OCI-LY1 (cell line): Measurements from ENCODE around the gene CDRT15.

ENCODE experiments used
- H2AFZ ChIP-seq: fragments of 200-600 bp; sonication (generic), shearing (Covaris generic); 2 replicates; pipeline ENCODE4 v1.6.0; 2014; ENCODE audit warnings: antibody characterized with exemption, mild to moderate bottlenecking, low read length
- H3F3A ChIP-seq: fragments of 200-600 bp; sonication (generic), shearing (Covaris generic); 2 replicates; pipeline ENCODE4 v1.6.0; 2014; ENCODE audit warnings: mild to moderate bottlenecking, antibody characterized with exemption, low read length, moderate library complexity; ENCODE audit not compliant: insufficient read depth
- H3K27ac ChIP-seq: fragments of 200-600 bp; sonication (generic); 2 replicates; pipeline ENCODE4 v1.5.1; 2014; ENCODE audit warnings: low read length, mixed run types, mild to moderate bottlenecking, low read depth; ENCODE audit not compliant: poor library complexity, severe bottlenecking
- H3K27me3 ChIP-seq: fragments of 200-600 bp; sonication (generic); 2 replicates; pipeline ENCODE4 v1.6.0; 2014; ENCODE audit warnings: antibody characterized with exemption, mild to moderate bottlenecking, low read length, moderate library complexity; ENCODE audit not compliant: insufficient read depth
- H3K36me3 ChIP-seq: fragments of 200-600 bp; sonication (generic); 2 replicates; pipeline ENCODE4 v1.6.1; 2014; ENCODE audit warnings: mild to moderate bottlenecking, antibody characterized with exemption, low read length, moderate library complexity, mixed read lengths; ENCODE audit not compliant: insufficient read depth
- H3K4me1 ChIP-seq: fragments of 200-600 bp; sonication (generic); 2 replicates; pipeline ENCODE4 v1.5.1; 2014; ENCODE audit warnings: mild to moderate bottlenecking, low read length, moderate library complexity; ENCODE audit not compliant: insufficient read depth, severe bottlenecking
- H3K4me2 ChIP-seq: fragments of 200-600 bp; sonication (generic), shearing (Covaris generic); 2 replicates; pipeline ENCODE4 v1.6.1; 2014; ENCODE audit warnings: low read length
- H3K4me3 ChIP-seq: fragments of 200-600 bp; sonication (generic); 2 replicates; pipeline ENCODE4 v1.5.1; 2014; ENCODE audit warnings: low read length, low read depth, mild to moderate bottlenecking, mixed read lengths; ENCODE audit not compliant: poor library complexity, severe bottlenecking
- H3K79me2 ChIP-seq: fragments of 200-600 bp; shearing (Covaris generic); 2 replicates; pipeline ENCODE4 v1.6.1; 2016; ENCODE audit warnings: mixed run types, low read length, mixed read lengths; ENCODE audit not compliant: insufficient read depth
- H3K9ac ChIP-seq: fragments of 200-600 bp; sonication (generic), shearing (Covaris generic); 2 replicates; pipeline ENCODE4 v1.6.1; 2014; ENCODE audit warnings: mild to moderate bottlenecking, low read length, mixed read lengths
- H3K9me2 ChIP-seq: fragments of 200-600 bp; sonication (generic), shearing (Covaris generic); 2 replicates; pipeline ENCODE4 v1.6.1; 2014; ENCODE audit warnings: low read depth, mild to moderate bottlenecking, low read length, mixed read lengths
- H3K9me3 ChIP-seq: fragments of 200-600 bp; shearing (Covaris generic); 2 replicates; pipeline ENCODE4 v1.6.1; 2014; ENCODE audit warnings: low read length, mixed read lengths
- H4K20me1 ChIP-seq: fragments of 200-600 bp; sonication (generic), shearing (Covaris generic); 2 replicates; pipeline ENCODE4 v1.6.0; 2016; ENCODE audit warnings: mild to moderate bottlenecking, low read length; ENCODE audit not compliant: insufficient read depth
- EZH2 ChIP-seq: fragments of 200-600 bp; sonication (generic), shearing (Covaris generic); IDR thresholded peaks from 2 replicates; pipeline ENCODE4 v1.8.0; 2017; ENCODE audit warnings: borderline replicate concordance, mixed run types, mild to moderate bottlenecking, antibody characterized with exemption, low read length, moderate library complexity, mixed read lengths
- TF ChIP-seq, protein P1 (sequence below): fragments of 200-600 bp; sonication (generic), shearing (Covaris generic); IDR thresholded peaks from 2 replicates; pipeline ENCODE4 v1.5.1; 2017; ENCODE audit warnings: mild to moderate bottlenecking, antibody characterized with exemption, low read length, moderate library complexity, mixed read lengths

The CDRT15 gene

DNA sequence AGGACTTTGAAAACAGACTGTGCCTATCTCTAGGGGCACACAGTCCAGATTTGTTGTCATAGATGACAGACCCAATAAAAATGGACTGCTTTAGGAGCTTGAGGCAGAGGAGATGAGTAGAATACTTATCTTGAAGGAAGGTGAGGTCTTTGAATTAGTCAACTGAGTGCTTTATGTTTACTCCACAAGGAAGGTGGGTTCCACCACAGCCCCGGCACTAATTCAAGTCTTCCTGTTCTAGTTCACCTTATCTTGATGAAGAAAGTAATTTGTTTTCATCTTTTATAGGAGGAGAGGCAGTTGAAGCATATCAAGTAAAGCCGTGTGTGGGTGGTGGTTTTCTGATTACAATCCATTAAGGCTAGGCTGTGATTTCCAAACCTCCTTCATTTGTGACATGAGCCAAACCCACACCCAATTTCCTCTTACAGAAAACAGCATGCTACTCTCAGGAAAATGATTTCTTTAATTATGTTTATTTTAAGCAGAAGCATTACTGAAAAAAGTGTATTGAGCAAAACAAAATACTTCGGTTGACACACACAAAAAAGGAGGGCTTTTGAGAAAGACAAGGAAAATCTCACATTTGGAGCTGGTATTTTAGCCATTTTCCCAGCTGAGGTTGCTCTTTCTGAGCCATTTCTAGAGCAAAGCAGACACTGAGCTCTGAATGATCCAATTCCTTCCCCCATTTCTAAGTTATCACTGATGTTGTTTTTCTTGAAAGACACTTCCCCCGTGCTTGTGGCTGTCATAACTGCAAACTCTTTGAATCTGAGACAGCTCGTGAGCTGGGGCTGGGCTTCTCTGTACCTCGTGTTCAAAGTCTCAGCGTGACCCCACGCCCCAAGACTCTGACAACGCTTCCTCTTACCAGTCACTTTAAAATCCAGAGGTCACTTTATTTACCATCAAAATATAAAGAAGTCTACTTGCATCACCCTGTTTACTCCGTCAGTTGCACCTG, 35.4 kb downstream of the CDRT15 start:
- Histone ChIP-seq H3K4me1 (peaks cover 3% of the 10 kb centered on the region), H3K27me3 (no peaks in the 10 kb centered on the region), H3K27ac (no peak overlapping the region), H3K79me2 (no peaks in the 10 kb centered on the region), H3F3A (no peaks in the 10 kb centered on the region), H3K9ac (no peak overlapping the region), H2AFZ (no peak overlapping the region), H3K9me3 (no peaks in the 10 kb centered on the region), H4K20me1 (no peaks in the 10 kb centered on the region), H3K4me2 (no peak overlapping the region), H3K4me3 (no peak overlapping the region), H3K36me3 (peaks cover 11% of the 10 kb centered on the region), H3K9me2 (no peaks in the 10 kb centered on the region)
- TF ChIP-seq, protein P1, sequence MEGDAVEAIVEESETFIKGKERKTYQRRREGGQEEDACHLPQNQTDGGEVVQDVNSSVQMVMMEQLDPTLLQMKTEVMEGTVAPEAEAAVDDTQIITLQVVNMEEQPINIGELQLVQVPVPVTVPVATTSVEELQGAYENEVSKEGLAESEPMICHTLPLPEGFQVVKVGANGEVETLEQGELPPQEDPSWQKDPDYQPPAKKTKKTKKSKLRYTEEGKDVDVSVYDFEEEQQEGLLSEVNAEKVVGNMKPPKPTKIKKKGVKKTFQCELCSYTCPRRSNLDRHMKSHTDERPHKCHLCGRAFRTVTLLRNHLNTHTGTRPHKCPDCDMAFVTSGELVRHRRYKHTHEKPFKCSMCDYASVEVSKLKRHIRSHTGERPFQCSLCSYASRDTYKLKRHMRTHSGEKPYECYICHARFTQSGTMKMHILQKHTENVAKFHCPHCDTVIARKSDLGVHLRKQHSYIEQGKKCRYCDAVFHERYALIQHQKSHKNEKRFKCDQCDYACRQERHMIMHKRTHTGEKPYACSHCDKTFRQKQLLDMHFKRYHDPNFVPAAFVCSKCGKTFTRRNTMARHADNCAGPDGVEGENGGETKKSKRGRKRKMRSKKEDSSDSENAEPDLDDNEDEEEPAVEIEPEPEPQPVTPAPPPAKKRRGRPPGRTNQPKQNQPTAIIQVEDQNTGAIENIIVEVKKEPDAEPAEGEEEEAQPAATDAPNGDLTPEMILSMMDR: no peak
- no peak for TF ChIP-seq EZH2

DNA sequence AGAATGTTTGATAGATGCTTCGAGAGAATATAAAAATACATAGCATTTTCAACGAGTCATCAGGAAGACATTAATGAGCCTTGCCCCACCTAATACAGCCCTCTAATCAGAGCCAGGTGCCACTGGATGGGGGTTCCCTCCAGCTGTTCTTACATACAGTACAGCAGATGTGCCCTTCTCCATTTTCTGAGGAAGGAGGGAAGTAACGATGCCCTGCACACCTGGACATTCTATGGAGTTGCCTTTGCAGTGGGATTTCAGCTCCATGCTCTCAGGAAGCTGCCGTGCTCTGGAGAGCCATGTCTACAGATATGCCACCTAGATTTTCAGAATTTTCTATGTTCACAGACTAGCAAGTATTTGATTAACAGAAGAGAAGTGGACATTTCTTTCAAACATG, 36.3 kb downstream of the CDRT15 start:
- H3K27ac ChIP-seq: no peak overlapping the region
- H4K20me1 ChIP-seq: no peaks in the 10 kb centered on the region
- peaks cover 11% of the 10 kb centered on the region for H3K36me3 ChIP-seq
- no peak for TF ChIP-seq EZH2
- TF ChIP-seq, protein P1: no peak
- H3K4me1 ChIP-seq: peaks cover 8% of the 10 kb centered on the region
- H3K9me3 ChIP-seq: no peaks in the 10 kb centered on the region
- H3F3A ChIP-seq: no peaks in the 10 kb centered on the region
- no peaks in the 10 kb centered on the region for H3K9me2 ChIP-seq
- H2AFZ ChIP-seq: no peak overlapping the region
- H3K4me3 ChIP-seq: no peak overlapping the region
- H3K9ac ChIP-seq: no peak overlapping the region
- no peak overlapping the region for H3K4me2 ChIP-seq
- H3K79me2 ChIP-seq: no peaks in the 10 kb centered on the region
- H3K27me3 ChIP-seq: no peaks in the 10 kb centered on the region

DNA sequence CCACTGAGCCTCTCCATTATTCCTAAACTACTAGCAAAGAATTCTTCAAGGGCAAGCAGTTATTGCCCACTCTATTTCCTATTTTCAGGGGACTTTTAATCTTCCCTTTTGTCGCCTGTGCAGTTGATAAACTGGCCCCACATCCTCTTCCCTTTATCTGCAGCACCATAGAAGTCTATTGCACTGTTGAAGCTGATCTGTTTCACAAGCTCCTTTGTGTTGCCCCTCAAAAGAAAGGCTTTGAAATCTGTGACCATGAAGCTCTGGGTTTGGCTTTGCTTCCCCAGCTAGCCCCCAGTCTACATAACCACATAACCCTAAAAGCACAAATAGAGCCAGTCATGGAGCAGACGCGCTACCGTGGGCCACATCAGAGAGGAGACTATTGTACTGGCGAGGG, 37.1 kb downstream of the CDRT15 start:
- no peak overlapping the region for H2AFZ ChIP-seq
- H3K79me2 ChIP-seq: no peaks in the 10 kb centered on the region
- H3K4me1 ChIP-seq: peaks cover 8% of the 10 kb centered on the region
- no peak overlapping the region for H3K9ac ChIP-seq
- no peaks in the 10 kb centered on the region for H4K20me1 ChIP-seq
- H3K36me3 ChIP-seq: peaks cover 11% of the 10 kb centered on the region
- no peak overlapping the region for H3K4me3 ChIP-seq
- H3F3A ChIP-seq: no peaks in the 10 kb centered on the region
- no peak overlapping the region for H3K4me2 ChIP-seq
- TF ChIP-seq, protein P1: no peak
- TF ChIP-seq EZH2: no peak
- H3K9me2 ChIP-seq: no peaks in the 10 kb centered on the region
- H3K9me3 ChIP-seq: no peaks in the 10 kb centered on the region
- H3K27me3 ChIP-seq: no peaks in the 10 kb centered on the region
- H3K27ac ChIP-seq: no peak overlapping the region
